Measurements from ENCODE around the gene EIF5A2.

EIF5A2 gene

GRCh38 chr3:170848292-170848917, 60.0 kb downstream of the EIF5A2 start:
- DNase-seq = no peak

- DNase-seq = no peak
Measured at GRCh38 chr3:170844377-170844776, 64.1 kb downstream of the EIF5A2 start.

GRCh38 chr3:170840291-170840859, 68.1 kb downstream of the EIF5A2 start:
- DNase-seq = no peak

GRCh38 chr3:170839518-170840100, 68.8 kb downstream of the EIF5A2 start:
- DNase-seq = no peak

All from NCI-H2081 treated with DMSO at 0.1 percent for 48 hours (cell line).